H1 (cell line): Measurements from ENCODE around the gene DRC7. TPM values are rescaled to one million over a fixed set of nuclear protein-coding genes. Genes with fewer than 3 reads are reported as not detected.

Experiments
- CBX5 ChIP-seq: fragments of 300-800, 300-1000 bp; sonication (generic); IDR thresholded peaks from 2 replicates; pipeline ENCODE4 v1.7.1; 2016; ENCODE audit warnings: antibody characterized with exemption, low read length, low read depth
- GTF2F1 ChIP-seq: IDR thresholded peaks from 2 replicates; pipeline ENCODE4 v1.6.1; 2012; ENCODE audit warnings: low read depth, low read length, improper control_type of control experiment, borderline replicate concordance
- JUND ChIP-seq: IDR thresholded peaks from 2 replicates; pipeline ENCODE4 v1.6.1; 2011; ENCODE audit warnings: mild to moderate bottlenecking, improper control_type of control experiment, low read length
- KDM4A ChIP-seq: IDR thresholded peaks from one replicate; pipeline ENCODE4 v1.7.1; 2012; ENCODE audit warnings: low read depth, mild to moderate bottlenecking, moderate library complexity, low read length, inconsistent platforms; ENCODE audit not compliant: severe bottlenecking
- POU5F1 ChIP-seq: IDR thresholded peaks from 2 replicates; pipeline ENCODE4 v1.6.1; 2011; ENCODE audit warnings: low read depth, mild to moderate bottlenecking, low read length, moderate library complexity
- RFX5 ChIP-seq: IDR thresholded peaks from 2 replicates; pipeline ENCODE4 v1.6.1; 2011; ENCODE audit warnings: low read depth, low read length, improper control_type of control experiment, borderline replicate concordance
- TAF7 ChIP-seq: optimal IDR thresholded peaks from 2 replicates; pipeline ENCODE3; 2011; ENCODE audit warnings: low read depth, mild to moderate bottlenecking, inconsistent platforms, low read length, moderate library complexity, borderline replicate concordance
- YY1 ChIP-seq: IDR thresholded peaks from 2 replicates; pipeline ENCODE4 v1.6.1; 2011; ENCODE audit warnings: low read depth, mild to moderate bottlenecking, low read length
- polyA plus RNA-seq, 7 experiments: library from polyadenylated mRNA; depleted of rRNA in 3 of 7; stranded (reverse) in 5 of 7; unstranded in 2 of 7; fragments of >200 nt in 5 of 7; fragments of 200-250 nt in 2 of 7; gene quantifications; 1 replicate in 5 of 7; 2 replicates in 1 of 7; 4 replicates in 1 of 7; pipeline versions ENCODE4 v1.2.1 to v1.2.3, GENCODE V29; 2011 to 2013; ENCODE audit warnings: missing spikeins in 2 of 7, mixed read lengths in 2 of 7
- total RNA-seq: library from RNA; stranded (reverse); fragmentation: NEBNext Ultra II Directional; extraction: Animal tissue kit (Norgen Biotek cat#: 25700); gene quantifications from 2 replicates; pipeline ENCODE4 v1.2.1, GENCODE V29; 2021
- TF ChIP-seq, protein P1 (sequence below): fragments of 300-600 bp; sonication (generic); IDR thresholded peaks from 2 replicates; pipeline ENCODE4 v1.7.1; 2012; ENCODE audit warnings: low read length, moderate library complexity, mild to moderate bottlenecking, inconsistent platforms; ENCODE audit not compliant: insufficient replicate concordance
- TF ChIP-seq, protein P2 (sequence below): IDR thresholded peaks from 2 replicates; pipeline ENCODE4 v1.6.1; 2012; ENCODE audit warnings: inconsistent platforms

DRC7 gene
- total and polyA plus RNA-seq, 2 of the 8 experiments (the other 6 are each of a cell fraction or from before 2014, with no cell fraction given): 0.14 TPM; not detected in 1

- TF ChIP-seq, protein P1, sequence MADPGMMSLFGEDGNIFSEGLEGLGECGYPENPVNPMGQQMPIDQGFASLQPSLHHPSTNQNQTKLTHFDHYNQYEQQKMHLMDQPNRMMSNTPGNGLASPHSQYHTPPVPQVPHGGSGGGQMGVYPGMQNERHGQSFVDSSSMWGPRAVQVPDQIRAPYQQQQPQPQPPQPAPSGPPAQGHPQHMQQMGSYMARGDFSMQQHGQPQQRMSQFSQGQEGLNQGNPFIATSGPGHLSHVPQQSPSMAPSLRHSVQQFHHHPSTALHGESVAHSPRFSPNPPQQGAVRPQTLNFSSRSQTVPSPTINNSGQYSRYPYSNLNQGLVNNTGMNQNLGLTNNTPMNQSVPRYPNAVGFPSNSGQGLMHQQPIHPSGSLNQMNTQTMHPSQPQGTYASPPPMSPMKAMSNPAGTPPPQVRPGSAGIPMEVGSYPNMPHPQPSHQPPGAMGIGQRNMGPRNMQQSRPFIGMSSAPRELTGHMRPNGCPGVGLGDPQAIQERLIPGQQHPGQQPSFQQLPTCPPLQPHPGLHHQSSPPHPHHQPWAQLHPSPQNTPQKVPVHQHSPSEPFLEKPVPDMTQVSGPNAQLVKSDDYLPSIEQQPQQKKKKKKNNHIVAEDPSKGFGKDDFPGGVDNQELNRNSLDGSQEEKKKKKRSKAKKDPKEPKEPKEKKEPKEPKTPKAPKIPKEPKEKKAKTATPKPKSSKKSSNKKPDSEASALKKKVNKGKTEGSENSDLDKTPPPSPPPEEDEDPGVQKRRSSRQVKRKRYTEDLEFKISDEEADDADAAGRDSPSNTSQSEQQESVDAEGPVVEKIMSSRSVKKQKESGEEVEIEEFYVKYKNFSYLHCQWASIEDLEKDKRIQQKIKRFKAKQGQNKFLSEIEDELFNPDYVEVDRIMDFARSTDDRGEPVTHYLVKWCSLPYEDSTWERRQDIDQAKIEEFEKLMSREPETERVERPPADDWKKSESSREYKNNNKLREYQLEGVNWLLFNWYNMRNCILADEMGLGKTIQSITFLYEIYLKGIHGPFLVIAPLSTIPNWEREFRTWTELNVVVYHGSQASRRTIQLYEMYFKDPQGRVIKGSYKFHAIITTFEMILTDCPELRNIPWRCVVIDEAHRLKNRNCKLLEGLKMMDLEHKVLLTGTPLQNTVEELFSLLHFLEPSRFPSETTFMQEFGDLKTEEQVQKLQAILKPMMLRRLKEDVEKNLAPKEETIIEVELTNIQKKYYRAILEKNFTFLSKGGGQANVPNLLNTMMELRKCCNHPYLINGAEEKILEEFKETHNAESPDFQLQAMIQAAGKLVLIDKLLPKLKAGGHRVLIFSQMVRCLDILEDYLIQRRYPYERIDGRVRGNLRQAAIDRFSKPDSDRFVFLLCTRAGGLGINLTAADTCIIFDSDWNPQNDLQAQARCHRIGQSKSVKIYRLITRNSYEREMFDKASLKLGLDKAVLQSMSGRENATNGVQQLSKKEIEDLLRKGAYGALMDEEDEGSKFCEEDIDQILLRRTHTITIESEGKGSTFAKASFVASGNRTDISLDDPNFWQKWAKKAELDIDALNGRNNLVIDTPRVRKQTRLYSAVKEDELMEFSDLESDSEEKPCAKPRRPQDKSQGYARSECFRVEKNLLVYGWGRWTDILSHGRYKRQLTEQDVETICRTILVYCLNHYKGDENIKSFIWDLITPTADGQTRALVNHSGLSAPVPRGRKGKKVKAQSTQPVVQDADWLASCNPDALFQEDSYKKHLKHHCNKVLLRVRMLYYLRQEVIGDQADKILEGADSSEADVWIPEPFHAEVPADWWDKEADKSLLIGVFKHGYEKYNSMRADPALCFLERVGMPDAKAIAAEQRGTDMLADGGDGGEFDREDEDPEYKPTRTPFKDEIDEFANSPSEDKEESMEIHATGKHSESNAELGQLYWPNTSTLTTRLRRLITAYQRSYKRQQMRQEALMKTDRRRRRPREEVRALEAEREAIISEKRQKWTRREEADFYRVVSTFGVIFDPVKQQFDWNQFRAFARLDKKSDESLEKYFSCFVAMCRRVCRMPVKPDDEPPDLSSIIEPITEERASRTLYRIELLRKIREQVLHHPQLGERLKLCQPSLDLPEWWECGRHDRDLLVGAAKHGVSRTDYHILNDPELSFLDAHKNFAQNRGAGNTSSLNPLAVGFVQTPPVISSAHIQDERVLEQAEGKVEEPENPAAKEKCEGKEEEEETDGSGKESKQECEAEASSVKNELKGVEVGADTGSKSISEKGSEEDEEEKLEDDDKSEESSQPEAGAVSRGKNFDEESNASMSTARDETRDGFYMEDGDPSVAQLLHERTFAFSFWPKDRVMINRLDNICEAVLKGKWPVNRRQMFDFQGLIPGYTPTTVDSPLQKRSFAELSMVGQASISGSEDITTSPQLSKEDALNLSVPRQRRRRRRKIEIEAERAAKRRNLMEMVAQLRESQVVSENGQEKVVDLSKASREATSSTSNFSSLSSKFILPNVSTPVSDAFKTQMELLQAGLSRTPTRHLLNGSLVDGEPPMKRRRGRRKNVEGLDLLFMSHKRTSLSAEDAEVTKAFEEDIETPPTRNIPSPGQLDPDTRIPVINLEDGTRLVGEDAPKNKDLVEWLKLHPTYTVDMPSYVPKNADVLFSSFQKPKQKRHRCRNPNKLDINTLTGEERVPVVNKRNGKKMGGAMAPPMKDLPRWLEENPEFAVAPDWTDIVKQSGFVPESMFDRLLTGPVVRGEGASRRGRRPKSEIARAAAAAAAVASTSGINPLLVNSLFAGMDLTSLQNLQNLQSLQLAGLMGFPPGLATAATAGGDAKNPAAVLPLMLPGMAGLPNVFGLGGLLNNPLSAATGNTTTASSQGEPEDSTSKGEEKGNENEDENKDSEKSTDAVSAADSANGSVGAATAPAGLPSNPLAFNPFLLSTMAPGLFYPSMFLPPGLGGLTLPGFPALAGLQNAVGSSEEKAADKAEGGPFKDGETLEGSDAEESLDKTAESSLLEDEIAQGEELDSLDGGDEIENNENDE: no peak
- TF ChIP-seq JUND: 0 out of 2 replicates have a peak, but pooled peaks have one; percentile 2
- no peak for TF ChIP-seq RFX5
- TF ChIP-seq TAF7: peak; percentile 94
- peak; percentile 99 for TF ChIP-seq YY1
- no peak for TF ChIP-seq KDM4A
- TF ChIP-seq GTF2F1: no peak
- TF ChIP-seq CBX5: no peak
- TF ChIP-seq, protein P2, sequence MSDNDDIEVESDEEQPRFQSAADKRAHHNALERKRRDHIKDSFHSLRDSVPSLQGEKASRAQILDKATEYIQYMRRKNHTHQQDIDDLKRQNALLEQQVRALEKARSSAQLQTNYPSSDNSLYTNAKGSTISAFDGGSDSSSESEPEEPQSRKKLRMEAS: no peak; the same call in 1 of the 2 replicates
- no peak for TF ChIP-seq POU5F1
These were observed 40.5 kb downstream of the DRC7 start (continued) for GRCh38 chr16:57734925-57735754.
